ENCODE results near the gene RGL1. TPM values are rescaled to one million over a fixed set of nuclear protein-coding genes. Genes with fewer than 3 reads are reported as not detected.

RGL1 gene
- polyA plus RNA-seq, 5 donors: 35.2 to 44.1 (median 41.1) TPM

DNA sequence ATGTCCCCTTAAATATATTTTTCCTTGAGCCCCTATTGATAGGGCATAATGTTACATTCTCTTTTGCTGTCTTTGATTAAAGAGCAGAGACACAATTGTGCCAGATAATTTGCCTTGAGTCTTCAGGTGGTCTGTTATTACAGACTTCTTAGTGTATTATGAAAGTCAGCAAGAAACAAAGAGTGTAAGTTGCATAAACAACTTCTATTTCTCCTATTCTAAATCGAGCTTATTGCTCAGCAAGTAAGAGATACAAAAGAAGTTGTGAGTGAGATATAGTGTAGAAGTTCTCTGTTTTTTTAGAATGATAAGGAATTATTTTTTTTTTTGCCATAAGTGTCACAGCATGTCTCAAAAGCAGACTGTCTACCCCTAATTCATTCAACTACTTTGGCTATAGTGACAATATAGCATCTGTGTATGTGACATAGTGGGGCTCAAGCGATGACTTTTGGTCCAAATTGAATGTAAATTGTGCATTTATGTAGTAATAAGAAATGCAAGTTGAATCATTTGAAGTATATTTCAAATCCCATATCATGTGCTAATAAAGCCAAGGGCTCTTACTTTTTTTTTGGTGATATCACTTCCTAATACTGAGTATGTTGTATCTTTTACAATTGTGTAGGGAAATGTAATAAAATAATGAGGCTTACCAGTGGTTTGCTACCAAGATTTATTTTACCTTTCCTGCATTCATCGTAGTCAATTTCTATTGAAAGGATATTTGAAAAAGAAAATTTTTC, 81.3 kb downstream of the RGL1 start:
- DNase-seq: no peak

DNA sequence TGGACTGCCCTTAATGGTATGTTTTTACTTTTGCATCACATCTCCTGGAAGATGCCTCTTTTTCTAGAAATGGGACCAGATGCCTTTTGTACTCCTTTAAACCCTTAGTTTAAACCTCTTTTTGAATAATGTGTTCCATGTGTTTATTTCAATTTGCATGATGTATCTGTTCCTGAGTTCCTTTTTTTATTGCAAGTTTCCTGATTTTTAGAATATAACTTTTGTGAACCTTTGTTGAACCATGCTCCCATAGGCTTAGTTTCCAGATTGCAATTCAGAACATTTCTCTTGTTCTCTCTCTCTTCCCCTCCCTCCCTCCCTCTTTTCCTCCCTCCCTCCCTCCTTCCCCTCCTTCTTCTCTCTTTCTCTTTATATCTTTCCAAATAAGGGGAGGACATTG, 81.9 kb downstream of the RGL1 start:
- no peak for DNase-seq

DNA sequence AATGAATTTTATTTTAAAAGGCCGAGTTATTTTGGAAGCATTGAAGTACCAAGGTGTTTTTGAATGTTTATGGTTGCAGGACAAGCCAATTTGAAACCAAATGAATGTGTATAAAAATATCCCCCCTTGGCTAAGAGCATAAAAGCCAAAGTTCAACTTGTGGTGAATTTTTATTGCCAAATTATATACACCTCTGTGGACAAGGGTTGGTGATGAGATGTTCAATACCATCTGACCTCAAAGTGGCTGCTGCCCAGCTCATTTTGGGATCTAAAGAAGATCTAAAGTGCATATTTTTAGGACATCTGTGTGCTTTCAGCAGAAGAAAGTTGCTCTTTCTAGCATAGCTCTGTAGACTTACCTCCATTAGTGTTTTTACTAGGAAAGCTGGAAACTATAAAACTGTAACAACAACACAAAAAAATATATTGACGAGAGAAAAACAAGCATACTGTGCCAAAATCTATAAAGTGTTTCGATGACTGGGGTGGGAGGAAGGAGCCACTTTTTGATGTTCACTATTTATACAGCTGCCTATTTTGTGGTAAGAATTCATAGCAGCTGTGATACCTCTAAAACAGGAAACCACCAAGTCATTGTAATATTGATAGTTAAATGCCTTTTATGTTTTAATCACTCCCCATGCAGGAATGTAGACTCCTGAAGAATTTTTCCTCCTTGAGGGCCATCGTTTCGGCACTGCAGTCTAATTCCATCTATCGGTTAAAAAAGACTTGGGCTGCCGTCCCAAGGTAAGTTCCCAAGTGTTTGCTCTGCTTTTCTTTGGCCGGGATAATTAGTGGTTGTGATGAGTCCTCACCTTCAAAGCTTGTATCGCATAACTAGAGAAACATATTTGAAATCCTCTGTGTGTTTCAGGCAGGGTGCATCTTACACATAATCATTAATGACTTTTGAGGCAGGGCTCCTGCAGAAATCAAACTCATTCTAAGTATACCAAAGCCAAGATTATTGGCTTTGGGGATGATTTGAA, 83.2 kb downstream of the RGL1 start:
- DNase-seq: no peak

DNA sequence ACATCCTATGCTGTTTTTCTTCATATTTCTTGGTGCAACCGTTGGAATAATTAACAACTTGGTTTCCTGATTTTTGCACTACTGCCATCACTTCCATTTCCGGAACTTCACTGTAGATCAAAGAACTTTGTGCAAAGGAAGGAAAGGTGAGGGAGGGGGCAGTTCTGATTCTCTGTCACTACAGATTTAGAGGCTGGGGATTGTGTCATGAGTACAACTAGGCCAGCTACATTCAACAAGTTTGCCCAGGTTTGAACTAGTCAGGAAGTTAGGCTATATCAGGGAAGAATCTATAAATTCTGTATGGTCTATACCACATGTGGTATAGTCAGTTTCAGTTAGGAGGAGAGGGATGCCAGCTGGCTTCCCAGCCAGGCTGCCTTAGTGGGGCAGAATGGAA, 84.2 kb downstream of the RGL1 start:
- no peak for DNase-seq

DNA sequence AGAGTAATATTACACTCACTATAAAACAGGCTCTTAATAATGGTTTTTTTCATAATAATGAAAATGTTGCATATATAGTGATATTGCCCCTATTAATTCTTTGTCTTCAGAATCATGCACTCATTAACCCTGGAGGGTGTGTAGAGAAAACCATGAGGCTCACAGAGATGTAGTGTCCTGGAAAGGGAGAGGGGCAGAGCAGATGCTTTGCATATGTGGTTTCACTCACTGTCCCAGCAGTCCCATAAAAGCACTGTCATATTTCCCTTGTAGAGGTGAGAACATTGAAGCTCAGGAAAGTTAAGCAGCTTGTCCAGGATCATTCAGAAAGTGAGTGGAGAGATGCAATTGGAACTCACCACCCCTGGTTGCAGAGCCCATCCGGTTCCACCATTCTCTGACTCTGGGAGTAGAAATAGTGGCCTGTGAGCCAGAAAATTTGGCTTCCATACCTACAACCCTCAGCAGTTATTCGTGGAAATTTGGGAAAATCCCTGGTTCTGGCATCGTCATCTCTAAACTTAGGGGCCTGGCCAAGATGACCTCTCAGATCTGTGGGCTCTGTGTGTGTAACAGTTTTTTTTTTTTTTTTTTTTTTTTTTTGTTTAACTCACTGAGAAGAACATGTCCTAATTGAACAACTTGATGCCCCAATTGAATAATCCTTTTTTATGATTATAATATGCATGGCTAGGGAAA, 86.4 kb downstream of the RGL1 start:
- no peak for DNase-seq

DNA sequence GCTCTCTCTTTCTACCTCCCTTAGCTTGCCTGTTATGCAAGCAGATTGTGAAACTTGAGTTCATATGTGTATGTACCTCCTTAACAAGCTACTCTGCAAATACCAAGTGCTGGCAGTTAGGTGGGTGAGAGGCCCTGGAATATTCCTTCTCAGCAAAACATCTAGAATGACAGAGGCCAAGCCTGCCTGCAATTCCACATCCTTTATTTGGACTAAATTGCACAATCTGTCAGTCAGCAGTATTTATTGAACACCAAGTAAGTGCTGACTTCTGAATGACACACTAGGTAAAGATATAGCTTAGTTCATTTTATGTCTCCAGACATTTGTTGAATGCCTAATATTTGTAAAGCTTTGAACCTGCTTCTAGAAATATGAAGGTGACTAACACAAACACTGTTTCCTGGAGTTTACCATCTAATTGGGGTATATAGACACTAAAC, 87.5 kb downstream of the RGL1 start:
- DNase-seq: no peak

DNA sequence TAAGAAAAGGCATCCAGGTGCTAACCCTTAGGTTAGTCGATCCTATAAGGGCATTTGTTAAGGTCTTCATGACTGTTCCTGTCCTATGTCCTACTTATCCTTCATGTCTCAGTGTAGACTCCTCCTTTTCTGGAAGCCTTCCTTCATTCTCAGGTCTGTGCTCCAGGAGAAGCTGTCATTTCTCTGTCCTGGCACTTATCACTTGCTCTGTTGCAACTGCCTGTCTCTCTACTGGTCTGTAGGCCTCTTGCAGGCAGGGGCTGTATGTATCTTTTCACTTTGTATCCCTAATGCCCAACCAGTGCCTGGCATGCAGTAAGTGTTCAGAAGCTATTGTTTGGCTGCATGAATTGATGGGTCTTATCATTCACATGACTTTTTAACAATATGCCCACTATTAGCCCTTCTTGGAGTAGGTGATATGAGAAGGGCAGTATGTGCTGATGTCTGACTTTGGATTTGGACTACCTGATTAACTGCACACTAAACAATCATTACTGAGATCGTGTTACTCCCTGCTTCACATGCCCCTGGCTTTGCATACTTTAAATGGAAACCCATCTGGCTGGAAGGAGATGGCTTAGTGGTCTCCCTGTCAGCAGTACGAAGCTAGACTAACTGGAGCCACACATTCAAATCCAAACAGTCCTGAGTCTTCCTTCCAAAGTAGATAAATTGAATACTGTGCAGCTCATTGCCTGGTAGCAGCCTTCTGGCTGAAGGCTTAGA, 88.8 kb downstream of the RGL1 start:
- no peak for DNase-seq

DNA sequence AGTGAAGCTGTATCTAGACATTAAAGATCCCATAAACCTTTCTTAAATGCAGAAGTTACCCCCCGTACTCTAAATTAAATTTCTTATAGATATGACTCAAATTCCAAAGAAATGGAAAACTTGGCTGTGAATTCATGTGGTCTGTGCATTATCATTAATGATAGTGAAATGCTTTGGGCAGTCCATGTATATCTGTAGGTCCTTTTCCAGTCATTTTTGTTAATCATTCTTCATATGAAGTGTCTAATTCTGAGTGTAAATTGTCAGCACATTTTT, 89.3 kb downstream of the RGL1 start:
- DNase-seq: no peak

DNA sequence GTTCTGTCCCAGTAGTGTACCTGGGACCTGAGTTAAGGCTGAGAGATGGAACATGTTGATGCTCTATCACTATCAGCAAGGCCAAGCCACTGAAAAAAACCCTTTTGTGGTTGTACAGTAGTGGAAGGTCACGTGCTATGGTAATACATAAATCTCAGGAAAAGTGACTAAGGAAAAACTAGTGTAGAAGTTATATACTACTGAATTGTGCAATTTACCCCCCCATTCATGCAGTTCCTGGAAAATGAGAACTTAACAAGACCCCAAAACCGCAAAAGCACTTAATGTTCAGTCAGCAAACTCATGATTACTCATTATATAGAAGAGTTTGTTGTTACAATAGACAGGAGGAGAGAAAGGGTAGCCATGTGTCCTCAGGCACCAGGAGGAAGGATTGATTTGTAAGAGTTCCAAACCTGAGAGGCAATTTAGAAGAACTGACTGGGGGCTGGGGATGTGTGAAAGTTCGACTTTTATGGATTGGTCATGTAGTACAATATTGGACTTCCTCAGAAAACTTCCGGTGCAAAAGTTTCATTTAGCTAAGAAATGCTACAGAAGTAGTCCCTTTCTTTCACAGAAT, 91.6 kb downstream of the RGL1 start:
- DNase-seq: no peak

DNA sequence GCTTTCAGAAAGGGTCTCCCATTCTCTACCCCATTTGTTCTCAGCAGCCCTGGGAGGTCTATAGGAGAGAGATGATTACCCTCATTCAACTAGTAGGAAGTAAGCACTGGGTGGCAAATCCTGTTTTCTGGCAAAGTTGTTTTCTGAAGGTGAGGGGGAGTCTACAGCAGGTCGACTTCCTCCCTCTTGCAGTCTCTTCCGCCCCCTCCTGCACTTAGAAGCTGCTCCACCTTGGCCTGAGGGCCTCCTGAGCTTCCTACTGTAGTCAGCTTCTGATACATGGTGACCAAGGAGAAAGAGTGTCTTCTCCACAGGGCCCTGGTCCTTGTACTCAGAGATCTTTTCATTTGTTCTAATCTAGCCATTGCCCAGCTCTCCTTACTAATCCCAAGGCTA, 93.1 kb downstream of the RGL1 start:
- no peak for DNase-seq

DNA sequence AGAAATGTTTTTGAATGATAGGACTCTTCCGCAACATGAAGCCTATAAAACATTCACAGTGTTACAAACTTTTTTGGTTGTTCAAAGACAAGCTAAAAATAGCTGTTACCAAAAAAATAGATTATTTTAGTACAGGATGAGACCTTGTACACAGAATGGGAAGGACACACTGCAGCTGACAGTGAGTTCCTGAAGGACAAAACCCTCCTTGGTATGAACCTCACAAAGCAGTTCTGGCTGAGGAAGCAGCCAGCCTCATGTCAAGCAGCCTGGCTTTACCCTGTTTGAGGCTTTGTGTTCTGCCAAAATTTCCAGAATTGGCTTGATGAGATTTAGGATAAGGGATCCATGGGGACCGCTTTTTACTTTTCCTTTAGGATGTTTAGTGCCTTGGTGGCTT, 93.7 kb downstream of the RGL1 start:
- no peak for DNase-seq

DNA sequence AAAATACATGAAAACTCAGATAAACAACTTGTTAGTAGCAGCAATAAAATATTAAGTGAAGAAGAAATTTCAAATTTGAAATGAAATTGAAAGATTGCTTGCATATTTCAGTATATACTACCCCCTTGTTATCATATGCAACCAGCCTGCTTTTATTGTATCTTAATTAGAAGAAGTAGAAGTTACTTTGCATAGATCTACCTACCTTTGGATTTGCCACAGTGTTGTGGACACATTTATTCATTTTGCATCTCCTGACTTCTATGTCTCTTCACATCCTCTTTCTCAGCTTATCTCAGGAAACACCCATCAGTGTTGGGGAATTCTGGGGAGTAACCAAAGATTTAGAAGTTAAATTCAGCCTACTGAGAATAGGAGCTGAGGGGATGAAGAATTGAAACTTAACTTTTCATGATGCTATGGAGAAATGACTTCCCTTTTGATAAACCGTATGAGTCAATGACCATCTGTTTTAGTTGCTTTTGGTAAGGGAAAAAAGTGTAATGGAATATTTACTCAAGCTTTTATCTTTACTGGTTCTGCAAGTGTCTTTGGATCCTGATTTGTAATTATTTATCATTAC, 96.9 kb downstream of the RGL1 start:
- DNase-seq: no peak

DNA sequence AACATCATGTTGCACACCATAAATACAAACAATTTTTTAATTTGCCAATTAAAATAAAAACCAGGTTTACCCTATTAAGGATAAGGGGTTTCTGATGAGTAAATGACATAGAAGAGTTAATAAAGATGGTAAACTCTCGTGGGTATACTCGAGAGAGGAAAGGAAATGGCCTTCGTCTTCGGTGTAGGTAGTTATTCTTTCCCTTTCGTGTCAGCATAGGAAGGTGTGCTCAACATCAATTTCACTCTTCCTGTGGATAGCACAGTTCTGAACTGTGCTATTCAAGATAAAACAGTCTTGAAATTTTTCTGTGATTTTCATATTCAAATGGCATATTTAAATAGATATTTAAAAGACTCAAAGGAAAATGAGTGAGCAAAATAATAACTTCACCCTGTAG, 98.2 kb downstream of the RGL1 start:
- no peak for DNase-seq

DNA sequence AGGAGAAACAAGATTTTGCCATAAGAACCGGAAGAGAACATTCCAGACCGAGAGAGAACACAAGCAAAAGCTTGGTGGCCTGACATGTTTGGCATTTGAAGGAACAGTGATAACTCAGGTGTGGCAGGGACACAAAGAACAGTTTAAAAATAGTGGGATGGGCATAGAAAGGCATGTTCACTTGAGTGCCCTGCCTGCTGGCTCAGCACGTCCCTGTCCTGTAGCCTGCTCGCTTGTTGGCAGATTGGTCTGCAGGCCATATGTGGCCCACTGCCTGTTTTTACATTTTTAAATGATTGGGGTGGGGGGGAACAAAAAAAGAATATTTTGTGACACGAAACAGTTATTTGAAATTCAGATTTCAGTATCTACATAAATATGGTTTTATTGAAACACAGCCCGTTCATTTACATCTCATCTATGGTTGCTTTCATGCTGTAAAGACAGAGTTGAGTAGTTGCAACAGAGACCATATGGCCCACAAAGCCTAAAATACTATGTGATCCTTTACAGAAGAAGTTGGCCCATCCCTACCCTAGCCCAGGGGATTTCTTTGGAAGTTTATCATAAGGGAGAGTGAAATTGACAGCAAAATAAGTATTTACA, 100.7 kb downstream of the RGL1 start:
- no peak for DNase-seq

DNA sequence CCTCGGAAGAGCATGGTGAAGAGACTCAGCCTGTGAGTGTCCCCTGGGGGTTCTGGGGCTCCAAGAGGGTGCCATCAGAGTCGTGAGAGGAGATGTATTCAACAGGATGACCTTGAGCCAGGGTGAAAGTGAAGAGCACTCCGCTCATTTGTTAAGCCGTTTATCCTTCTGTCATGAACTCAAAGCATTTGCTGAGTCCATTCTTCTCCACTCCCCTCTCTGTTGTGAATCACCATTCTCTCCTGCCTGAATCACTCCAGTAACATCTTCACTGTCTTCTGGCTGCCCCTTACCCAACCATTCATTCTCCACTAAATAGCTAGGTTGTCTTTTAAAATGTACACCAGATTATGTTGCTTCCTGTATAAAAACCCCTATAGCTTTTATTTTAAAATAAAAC, 102.2 kb downstream of the RGL1 start:
- no peak for DNase-seq

DNA sequence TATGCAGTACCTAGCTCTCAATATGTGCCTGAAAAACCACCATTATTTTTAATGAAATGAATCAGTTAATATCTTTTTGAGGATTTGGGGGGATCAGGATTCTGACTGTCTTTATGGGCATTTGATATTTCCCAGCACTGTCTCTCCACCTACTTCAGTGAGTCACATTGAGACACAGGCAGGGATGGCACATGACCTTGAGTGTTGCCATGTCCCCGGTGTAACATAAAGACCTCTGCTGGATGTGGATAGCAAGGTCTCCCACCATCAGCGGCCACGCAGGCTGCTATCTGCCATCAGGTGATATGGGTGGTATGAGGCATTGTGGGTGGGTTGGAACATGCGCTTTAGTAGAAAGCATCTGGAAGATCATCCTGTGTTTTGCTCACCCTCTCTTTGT, 103.2 kb downstream of the RGL1 start:
- DNase-seq: no peak

DNA sequence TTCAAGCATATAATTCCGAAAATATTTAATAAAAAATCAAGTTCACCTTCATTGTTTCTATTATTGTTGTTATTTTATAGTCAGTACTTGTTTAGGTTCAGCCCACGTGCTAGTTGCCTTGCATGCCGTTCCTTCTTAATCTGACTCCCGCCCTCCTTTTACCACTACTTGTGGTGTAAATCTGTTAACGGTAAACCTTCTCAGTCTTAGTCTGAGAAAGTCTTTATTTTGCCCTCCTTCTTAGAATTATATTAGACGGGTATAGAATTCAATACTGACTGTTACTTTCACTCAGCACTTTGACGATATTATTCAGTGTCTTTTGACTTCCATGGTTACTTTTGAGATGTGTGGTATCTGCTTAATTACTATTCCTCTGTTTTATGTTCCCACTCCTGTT, 104.8 kb downstream of the RGL1 start:
- DNase-seq: no peak

DNA sequence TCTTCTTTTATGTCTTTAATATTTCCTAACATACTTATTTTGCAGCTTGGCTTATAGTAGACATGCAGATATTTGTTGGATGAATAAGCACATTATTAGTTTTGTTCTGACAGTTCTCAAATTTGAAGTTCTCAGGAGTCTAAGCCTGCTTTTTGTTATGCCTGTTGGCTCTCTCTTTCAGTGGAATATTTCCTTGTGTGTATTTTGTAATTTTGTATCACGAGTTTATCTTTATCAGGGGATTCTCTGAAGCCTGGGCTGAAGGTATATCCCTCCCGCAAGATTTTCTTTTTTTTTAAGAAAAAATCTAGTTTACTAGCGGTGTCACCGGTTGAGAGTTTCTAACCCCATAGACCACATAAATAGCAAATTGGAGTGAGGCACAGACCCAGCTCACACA, 105.9 kb downstream of the RGL1 start:
- no peak for DNase-seq

DNA sequence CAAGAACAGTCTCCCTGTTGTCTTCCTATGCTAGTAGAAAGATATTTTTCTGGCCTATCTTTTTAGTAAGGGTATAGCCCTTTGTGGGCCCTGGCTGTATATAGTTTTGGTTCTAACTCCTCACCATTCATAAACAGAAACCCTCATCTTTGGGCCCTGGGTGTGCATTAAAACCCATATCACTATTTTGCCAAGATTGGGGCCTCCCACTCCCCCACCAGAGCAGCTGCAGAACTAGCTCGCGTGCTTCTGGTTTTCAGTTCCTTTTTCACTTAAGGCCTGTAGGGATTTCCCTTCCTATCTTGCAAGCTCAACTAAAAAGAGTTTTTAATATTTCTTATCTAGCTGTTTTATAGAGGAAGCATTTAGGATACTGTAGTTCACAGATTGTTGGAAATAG, 106.4 kb downstream of the RGL1 start:
- DNase-seq: no peak

DNA sequence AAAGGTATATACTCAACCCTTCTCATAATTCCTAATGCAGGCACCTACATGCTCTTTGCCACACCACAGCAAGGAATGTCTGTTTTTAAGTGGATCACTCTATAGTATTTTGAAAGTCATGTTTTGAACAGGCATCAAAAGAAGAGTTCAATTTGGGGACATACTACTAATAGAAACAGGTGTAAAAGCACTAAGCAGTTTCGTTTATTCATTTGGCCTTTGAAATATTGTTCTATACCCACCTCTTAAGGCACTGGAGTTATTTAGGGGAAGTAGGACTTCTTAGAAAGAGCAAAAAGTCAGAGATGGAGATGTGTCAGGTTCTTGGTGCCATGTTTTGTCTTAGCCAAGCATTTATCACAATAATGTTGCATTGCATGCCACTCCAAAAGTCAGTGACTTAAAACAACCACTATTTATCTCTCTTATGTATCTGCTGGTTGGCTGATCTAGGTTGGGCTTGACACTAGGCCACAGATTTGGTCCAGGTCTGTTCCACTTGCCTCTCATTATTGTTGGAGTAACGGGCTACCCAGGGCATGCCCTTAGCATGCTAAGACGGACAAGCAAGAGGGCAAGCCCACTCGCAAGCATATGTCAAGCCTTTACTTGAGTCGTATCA, 107.5 kb downstream of the RGL1 start:
- DNase-seq: no peak
